Measurements from ENCODE around the gene SCMH1. TPM values are rescaled to one million over a fixed set of nuclear protein-coding genes. Genes with fewer than 3 reads are reported as not detected.

Gene SCMH1
- total RNA-seq, 1 donor from 2014 or later: 51.3 TPM

- no peaks in the 10 kb centered on the region for H3K9me3 Mint-ChIP-seq (ENCODE audit: unreplicated experiment)
- TF ChIP-seq CTCF (IDR thresholded peaks at IDR 0.05; ENCODE audit: unreplicated experiment): no peak
- H3K27me3 Mint-ChIP-seq (ENCODE audit: unreplicated experiment): peaks cover 14% of the 10 kb centered on the region
- H3K4me3 Mint-ChIP-seq (ENCODE audit: unreplicated experiment): no peak overlapping the region
- DNase-seq (ENCODE audit: low spot score): no peak
- peaks cover 28% of the 10 kb centered on the region for H3K36me3 Mint-ChIP-seq (ENCODE audit: low read depth, unreplicated experiment)
- no peak overlapping the region for H3K27ac Mint-ChIP-seq (ENCODE audit: unreplicated experiment)
- H3K4me1 Mint-ChIP-seq (ENCODE audit: unreplicated experiment): peaks cover 12% of the 10 kb centered on the region
These were observed 258.8 kb downstream of the SCMH1 start for GRCh38 chr1:40983286-40983685.

GRCh38 chr1:40982721-40983120 is 259.4 kb downstream of the SCMH1 start:
- no peak for DNase-seq (ENCODE audit: low spot score)
- H3K4me1 Mint-ChIP-seq (ENCODE audit: unreplicated experiment): peaks cover 12% of the 10 kb centered on the region
- peaks cover 28% of the 10 kb centered on the region for H3K36me3 Mint-ChIP-seq (ENCODE audit: low read depth, unreplicated experiment)
- H3K9me3 Mint-ChIP-seq (ENCODE audit: unreplicated experiment): no peaks in the 10 kb centered on the region
- no peak for TF ChIP-seq CTCF (IDR thresholded peaks at IDR 0.05; ENCODE audit: unreplicated experiment)
- no peak overlapping the region for H3K4me3 Mint-ChIP-seq (ENCODE audit: unreplicated experiment)
- no peak overlapping the region for H3K27ac Mint-ChIP-seq (ENCODE audit: unreplicated experiment)
- peaks cover 14% of the 10 kb centered on the region for H3K27me3 Mint-ChIP-seq (ENCODE audit: unreplicated experiment)

- Mint-ChIP-seq H3K4me3 (ENCODE audit: unreplicated experiment) (no peak overlapping the region), H3K4me1 (ENCODE audit: unreplicated experiment) (peaks cover 12% of the 10 kb centered on the region), H3K9me3 (ENCODE audit: unreplicated experiment) (no peaks in the 10 kb centered on the region), H3K27me3 (ENCODE audit: unreplicated experiment) (peaks cover 14% of the 10 kb centered on the region), H3K36me3 (ENCODE audit: low read depth, unreplicated experiment) (peaks cover 23% of the 10 kb centered on the region), H3K27ac (ENCODE audit: unreplicated experiment) (no peak overlapping the region)
- DNase-seq (ENCODE audit: low spot score): no peak
- TF ChIP-seq CTCF (IDR thresholded peaks at IDR 0.05; ENCODE audit: unreplicated experiment): no peak
These were observed 260.2 kb downstream of the SCMH1 start for GRCh38 chr1:40981691-40982448.

- peaks cover 10% of the 10 kb centered on the region for H3K27me3 Mint-ChIP-seq (ENCODE audit: unreplicated experiment)
- peak overlapping the region; percentile 44 for H3K27ac Mint-ChIP-seq (ENCODE audit: unreplicated experiment)
- H3K36me3 Mint-ChIP-seq (ENCODE audit: low read depth, unreplicated experiment): peaks cover 19% of the 10 kb centered on the region
- H3K4me3 Mint-ChIP-seq (ENCODE audit: unreplicated experiment): peak overlapping the region; percentile 92
- H3K4me1 Mint-ChIP-seq (ENCODE audit: unreplicated experiment): peaks cover 21% of the 10 kb centered on the region
- no peak for DNase-seq (ENCODE audit: low spot score)
- no peaks in the 10 kb centered on the region for H3K9me3 Mint-ChIP-seq (ENCODE audit: unreplicated experiment)
- TF ChIP-seq CTCF (IDR thresholded peaks at IDR 0.05; ENCODE audit: unreplicated experiment): no peak
These were observed 261.5 kb downstream of the SCMH1 start for GRCh38 chr1:40980453-40981121.

GRCh38 chr1:40980068-40980452 is 262.0 kb downstream of the SCMH1 start:
- H3K36me3 Mint-ChIP-seq (ENCODE audit: low read depth, unreplicated experiment): peaks cover 14% of the 10 kb centered on the region
- no peak for DNase-seq (ENCODE audit: low spot score)
- peak overlapping the region; percentile 92 for H3K4me3 Mint-ChIP-seq (ENCODE audit: unreplicated experiment)
- no peaks in the 10 kb centered on the region for H3K9me3 Mint-ChIP-seq (ENCODE audit: unreplicated experiment)
- H3K27me3 Mint-ChIP-seq (ENCODE audit: unreplicated experiment): peaks cover 10% of the 10 kb centered on the region
- H3K4me1 Mint-ChIP-seq (ENCODE audit: unreplicated experiment): peaks cover 27% of the 10 kb centered on the region
- peak overlapping the region; percentile 44 for H3K27ac Mint-ChIP-seq (ENCODE audit: unreplicated experiment)
- no peak for TF ChIP-seq CTCF (IDR thresholded peaks at IDR 0.05; ENCODE audit: unreplicated experiment)

Measured in endothelial cell (in vitro differentiated cells).